ENCODE results near the gene RPS6KA4. TPM values are rescaled to one million over a fixed set of nuclear protein-coding genes. Genes with fewer than 3 reads are reported as not detected.

The RPS6KA4 gene
- 23.7 TPM for polyA plus RNA-seq (2013, experiment 1 of 2)
- polyA plus RNA-seq (2013, experiment 2 of 2) = 21.3 TPM

GRCh38 chr11:64358907-64359711, at the start of gene RPS6KA4:
Gene RPS6KA4 (plus strand): TSS chr11:64359162. CDS start chr11:64359236, 74 bp downstream.
- peak within 1 kb of the TSS; percentile 62 to 91 for H2BK12ac ChIP-seq (ENCODE audit: low read length in 2 of 2)
- peak; percentile 72 for DNase-seq
- H3K4ac ChIP-seq (ENCODE audit: low read depth in 1 of 2, low read length in 2 of 2) = peak within 1 kb of the TSS; percentile 97 to 98
- WGBS = 1% methylated on average over 54 of the region's 70 CpGs
- H2AFZ ChIP-seq (ENCODE audit: low read depth, low read length) = peak within 1 kb of the TSS; percentile 56
- peak within 1 kb of the TSS; percentile 85 for H3K4me2 ChIP-seq (ENCODE audit: low read length, poor library complexity, severe bottlenecking)
- peak within 1 kb of the TSS; percentile 33 for H3K27ac ChIP-seq (ENCODE audit: low read length, poor library complexity, severe bottlenecking)
- peak within 1 kb of the TSS; percentile 39 for H2BK5ac ChIP-seq (ENCODE audit: low read depth, low read length, poor library complexity, severe bottlenecking)
- H3K4me1 ChIP-seq (ENCODE audit: control insufficient read depth, insufficient read depth, low read depth, low read length) = peaks cover 48% of the 10 kb centered on the region
- H3K27me3 ChIP-seq (ENCODE audit: control insufficient read depth in 1 of 2, insufficient read depth in 1 of 2, low read length in 2 of 2) = no peaks in the 10 kb centered on the region
- peak within 1 kb of the TSS; percentile 95 for H3K9ac ChIP-seq (ENCODE audit: low read length)
- H2BK120ac ChIP-seq (ENCODE audit: low read depth, low read length) = peak within 1 kb of the TSS; percentile 83
- peak within 1 kb of the TSS; percentile 99 for H4K91ac ChIP-seq (ENCODE audit: low read length)
- peak within 1 kb of the TSS; percentile 96 to 100 for H3K18ac ChIP-seq (ENCODE audit: low read depth in 1 of 2, low read length in 2 of 2)
- H3K79me1 ChIP-seq (replicated peaks; ENCODE audit: low read length, poor library complexity, severe bottlenecking) = peaks cover 36% of the 10 kb centered on the region
- H3K14ac ChIP-seq (ENCODE audit: low read length in 2 of 2) = peak within 1 kb of the TSS in 1 of 2 experiments; percentile 98
- H3K23ac ChIP-seq (ENCODE audit: low read length in 2 of 2) = peak within 1 kb of the TSS in 1 of 2 experiments; percentile 78
- H2BK15ac ChIP-seq (ENCODE audit: low read depth, poor library complexity, severe bottlenecking) = peak within 1 kb of the TSS; percentile 97
- H3K36me3 ChIP-seq (ENCODE audit: control insufficient read depth in 1 of 2, insufficient read depth in 2 of 2, low read depth in 1 of 2, low read length in 2 of 2) = peaks cover 37 to 40% of the 10 kb centered on the region in 2 experiments
- H2AK5ac ChIP-seq (ENCODE audit: low read length, severe bottlenecking) = peak within 1 kb of the TSS; percentile 69
- H3K4me3 ChIP-seq (ENCODE audit: insufficient read depth in 1 of 2, low read depth in 1 of 2, low read length in 2 of 2) = peak within 1 kb of the TSS; percentile 84 to 99
- no peaks in the 10 kb centered on the region for H3K9me3 ChIP-seq (ENCODE audit: control insufficient read depth, low read length)
- H4K8ac ChIP-seq (ENCODE audit: low read length) = peak within 1 kb of the TSS; percentile 91

GRCh38 chr11:64312947-64313346, 46.0 kb upstream of the RPS6KA4 start:
- H4K8ac ChIP-seq (ENCODE audit: low read length) = no peak overlapping the region
- no peaks in the 10 kb centered on the region for H3K9me3 ChIP-seq (ENCODE audit: control insufficient read depth, low read length)
- H4K91ac ChIP-seq (ENCODE audit: low read length) = no peak overlapping the region
- no peaks in the 10 kb centered on the region for H3K27me3 ChIP-seq (ENCODE audit: control insufficient read depth in 1 of 2, insufficient read depth in 1 of 2, low read length in 2 of 2)
- no peak overlapping the region for H3K4me2 ChIP-seq (ENCODE audit: low read length, poor library complexity, severe bottlenecking)
- H2BK15ac ChIP-seq (ENCODE audit: low read depth, poor library complexity, severe bottlenecking) = no peak overlapping the region
- H3K14ac ChIP-seq (ENCODE audit: low read length in 2 of 2) = no peak overlapping the region
- no peak overlapping the region for H2AFZ ChIP-seq (ENCODE audit: low read depth, low read length)
- H3K4me3 ChIP-seq (ENCODE audit: insufficient read depth in 1 of 2, low read depth in 1 of 2, low read length in 2 of 2) = peak overlapping the region in 1 of 2 experiments; percentile 76
- H2BK12ac ChIP-seq (ENCODE audit: low read length in 2 of 2) = no peak overlapping the region
- H2BK5ac ChIP-seq (ENCODE audit: low read depth, low read length, poor library complexity, severe bottlenecking) = no peak overlapping the region
- H2BK120ac ChIP-seq (ENCODE audit: low read depth, low read length) = no peak overlapping the region
- peaks cover 5% of the 10 kb centered on the region for H3K4me1 ChIP-seq (ENCODE audit: control insufficient read depth, insufficient read depth, low read depth, low read length)
- H3K9ac ChIP-seq (ENCODE audit: low read length) = peak overlapping the region; percentile 82
- H3K23ac ChIP-seq (ENCODE audit: low read length in 2 of 2) = no peak overlapping the region
- 95% methylated on average over 10 of the region's 10 CpGs for WGBS
- H3K36me3 ChIP-seq (ENCODE audit: control insufficient read depth in 1 of 2, insufficient read depth in 2 of 2, low read depth in 1 of 2, low read length in 2 of 2) = peaks cover 19 to 37% of the 10 kb centered on the region in 2 experiments
- no peak overlapping the region for H2AK5ac ChIP-seq (ENCODE audit: low read length, severe bottlenecking)
- H3K27ac ChIP-seq (ENCODE audit: low read length, poor library complexity, severe bottlenecking) = no peak overlapping the region
- no peak overlapping the region for H3K18ac ChIP-seq (ENCODE audit: low read depth in 1 of 2, low read length in 2 of 2)
- peaks cover 27% of the 10 kb centered on the region for H3K79me1 ChIP-seq (replicated peaks; ENCODE audit: low read length, poor library complexity, severe bottlenecking)
- no peak for DNase-seq
- no peak overlapping the region for H3K4ac ChIP-seq (ENCODE audit: low read depth in 1 of 2, low read length in 2 of 2)

GRCh38 chr11:64313491-64314145, 45.3 kb upstream of the RPS6KA4 start:
- H3K27ac ChIP-seq (ENCODE audit: low read length, poor library complexity, severe bottlenecking) = no peak overlapping the region
- DNase-seq = no peak
- no peak overlapping the region for H2BK15ac ChIP-seq (ENCODE audit: low read depth, poor library complexity, severe bottlenecking)
- no peak overlapping the region for H3K14ac ChIP-seq (ENCODE audit: low read length in 2 of 2)
- H4K91ac ChIP-seq (ENCODE audit: low read length) = no peak overlapping the region
- WGBS = 92% methylated on average over 15 of the region's 18 CpGs
- H3K4me1 ChIP-seq (ENCODE audit: control insufficient read depth, insufficient read depth, low read depth, low read length) = peaks cover 5% of the 10 kb centered on the region
- no peak overlapping the region for H2BK5ac ChIP-seq (ENCODE audit: low read depth, low read length, poor library complexity, severe bottlenecking)
- no peak overlapping the region for H2AK5ac ChIP-seq (ENCODE audit: low read length, severe bottlenecking)
- H3K79me1 ChIP-seq (replicated peaks; ENCODE audit: low read length, poor library complexity, severe bottlenecking) = peaks cover 29% of the 10 kb centered on the region
- H3K4me3 ChIP-seq (ENCODE audit: insufficient read depth in 1 of 2, low read depth in 1 of 2, low read length in 2 of 2) = peak overlapping the region in 1 of 2 experiments; percentile 76
- H3K36me3 ChIP-seq (ENCODE audit: control insufficient read depth in 1 of 2, insufficient read depth in 2 of 2, low read depth in 1 of 2, low read length in 2 of 2) = peaks cover 19 to 37% of the 10 kb centered on the region in 2 experiments
- H3K9ac ChIP-seq (ENCODE audit: low read length) = peak overlapping the region; percentile 82
- no peaks in the 10 kb centered on the region for H3K9me3 ChIP-seq (ENCODE audit: control insufficient read depth, low read length)
- no peak overlapping the region for H3K18ac ChIP-seq (ENCODE audit: low read depth in 1 of 2, low read length in 2 of 2)
- no peak overlapping the region for H3K4me2 ChIP-seq (ENCODE audit: low read length, poor library complexity, severe bottlenecking)
- no peak overlapping the region for H2BK120ac ChIP-seq (ENCODE audit: low read depth, low read length)
- H3K23ac ChIP-seq (ENCODE audit: low read length in 2 of 2) = no peak overlapping the region
- no peak overlapping the region for H3K4ac ChIP-seq (ENCODE audit: low read depth in 1 of 2, low read length in 2 of 2)
- H3K27me3 ChIP-seq (ENCODE audit: control insufficient read depth in 1 of 2, insufficient read depth in 1 of 2, low read length in 2 of 2) = no peaks in the 10 kb centered on the region
- no peak overlapping the region for H4K8ac ChIP-seq (ENCODE audit: low read length)
- H2BK12ac ChIP-seq (ENCODE audit: low read length in 2 of 2) = no peak overlapping the region
- no peak overlapping the region for H2AFZ ChIP-seq (ENCODE audit: low read depth, low read length)

Data from mesenchymal stem cell (in vitro differentiated cells and primary cell).